Measurements from ENCODE around the gene PDE1A. TPM values are rescaled to one million over a fixed set of nuclear protein-coding genes. Genes with fewer than 3 reads are reported as not detected.

The PDE1A gene
- total RNA-seq, 1 donor: 42.0 TPM

DNA sequence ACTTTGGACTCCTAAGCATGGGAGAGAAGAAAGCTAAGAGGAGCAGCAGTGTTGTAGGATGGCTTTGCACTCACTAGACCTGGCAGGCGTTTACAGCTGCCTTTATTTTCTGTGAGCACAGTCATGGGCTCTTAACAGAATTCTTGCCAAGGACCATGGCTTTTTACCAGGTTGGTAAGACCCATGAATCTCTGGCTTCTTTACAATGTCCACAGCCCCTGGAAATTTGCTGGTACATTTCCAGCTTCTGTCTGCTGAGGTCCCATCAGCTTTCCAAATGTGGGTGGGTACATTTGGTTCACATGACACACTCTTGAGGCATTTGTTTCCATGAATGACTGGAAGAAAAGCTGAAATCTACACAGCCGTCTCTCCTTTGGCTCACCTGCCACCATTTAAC, 278.5 kb downstream of the PDE1A start:
- H3K4me2 ChIP-seq (ENCODE audit: insufficient read depth, low read length): no peak overlapping the region
- TF ChIP-seq, protein P1, sequence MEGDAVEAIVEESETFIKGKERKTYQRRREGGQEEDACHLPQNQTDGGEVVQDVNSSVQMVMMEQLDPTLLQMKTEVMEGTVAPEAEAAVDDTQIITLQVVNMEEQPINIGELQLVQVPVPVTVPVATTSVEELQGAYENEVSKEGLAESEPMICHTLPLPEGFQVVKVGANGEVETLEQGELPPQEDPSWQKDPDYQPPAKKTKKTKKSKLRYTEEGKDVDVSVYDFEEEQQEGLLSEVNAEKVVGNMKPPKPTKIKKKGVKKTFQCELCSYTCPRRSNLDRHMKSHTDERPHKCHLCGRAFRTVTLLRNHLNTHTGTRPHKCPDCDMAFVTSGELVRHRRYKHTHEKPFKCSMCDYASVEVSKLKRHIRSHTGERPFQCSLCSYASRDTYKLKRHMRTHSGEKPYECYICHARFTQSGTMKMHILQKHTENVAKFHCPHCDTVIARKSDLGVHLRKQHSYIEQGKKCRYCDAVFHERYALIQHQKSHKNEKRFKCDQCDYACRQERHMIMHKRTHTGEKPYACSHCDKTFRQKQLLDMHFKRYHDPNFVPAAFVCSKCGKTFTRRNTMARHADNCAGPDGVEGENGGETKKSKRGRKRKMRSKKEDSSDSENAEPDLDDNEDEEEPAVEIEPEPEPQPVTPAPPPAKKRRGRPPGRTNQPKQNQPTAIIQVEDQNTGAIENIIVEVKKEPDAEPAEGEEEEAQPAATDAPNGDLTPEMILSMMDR (IDR thresholded peaks at IDR 0.05; ENCODE audit: extremely low read depth, low read depth, low read length): no peak
- H4K20me1 ChIP-seq (ENCODE audit: insufficient read depth, low read length): no peaks in the 10 kb centered on the region
- no peak overlapping the region for H3K4me3 ChIP-seq (ENCODE audit: insufficient read depth, low read length)
- no peak overlapping the region for H3K27ac ChIP-seq (ENCODE audit: low read depth, low read length)
- no peaks in the 10 kb centered on the region for H3K9me3 ChIP-seq (ENCODE audit: low read depth, low read length)
- no peaks in the 10 kb centered on the region for H3K4me1 ChIP-seq (ENCODE audit: insufficient read depth, low read length)
- H3K36me3 ChIP-seq (ENCODE audit: insufficient read depth, low read length): no peaks in the 10 kb centered on the region
- no peaks in the 10 kb centered on the region for H3K79me2 ChIP-seq (ENCODE audit: insufficient read depth, low read length)
- DNase-seq (ENCODE audit: insufficient read length, low spot score, missing footprints): no peak
- no peak overlapping the region for H2AFZ ChIP-seq (ENCODE audit: low read length)
- H3K27me3 ChIP-seq (ENCODE audit: insufficient read depth, low read length): no peaks in the 10 kb centered on the region

- H2AFZ ChIP-seq (ENCODE audit: low read length): peak overlapping the region; percentile 27
Measured at GRCh38 chr2:182144776-182145165, 282.1 kb downstream of the PDE1A start.

GRCh38 chr2:182144041-182144775, 282.6 kb downstream of the PDE1A start:
- no peaks in the 10 kb centered on the region for H3K79me2 ChIP-seq (ENCODE audit: insufficient read depth, low read length)
- no peaks in the 10 kb centered on the region for H3K36me3 ChIP-seq (ENCODE audit: insufficient read depth, low read length)
- no peak for DNase-seq (ENCODE audit: insufficient read length, low spot score, missing footprints)
- no peaks in the 10 kb centered on the region for H3K9me3 ChIP-seq (ENCODE audit: low read depth, low read length)
- H2AFZ ChIP-seq (ENCODE audit: low read length): no peak overlapping the region
- H3K27me3 ChIP-seq (ENCODE audit: insufficient read depth, low read length): no peaks in the 10 kb centered on the region
- H3K4me2 ChIP-seq (ENCODE audit: insufficient read depth, low read length): no peak overlapping the region
- no peak overlapping the region for H3K27ac ChIP-seq (ENCODE audit: low read depth, low read length)
- H4K20me1 ChIP-seq (ENCODE audit: insufficient read depth, low read length): no peaks in the 10 kb centered on the region
- TF ChIP-seq, protein P1 (IDR thresholded peaks at IDR 0.05; ENCODE audit: extremely low read depth, low read depth, low read length): no peak
- no peak overlapping the region for H3K4me3 ChIP-seq (ENCODE audit: insufficient read depth, low read length)
- H3K4me1 ChIP-seq (ENCODE audit: insufficient read depth, low read length): no peaks in the 10 kb centered on the region

More at GRCh38 chr2:182144776-182145165, 282.1 kb downstream of the PDE1A start:
- no peaks in the 10 kb centered on the region for H3K27me3 ChIP-seq (ENCODE audit: insufficient read depth, low read length)
- no peaks in the 10 kb centered on the region for H3K4me1 ChIP-seq (ENCODE audit: insufficient read depth, low read length)
- no peaks in the 10 kb centered on the region for H3K9me3 ChIP-seq (ENCODE audit: low read depth, low read length)
- H4K20me1 ChIP-seq (ENCODE audit: insufficient read depth, low read length): no peaks in the 10 kb centered on the region
- no peak overlapping the region for H3K27ac ChIP-seq (ENCODE audit: low read depth, low read length)
- peak; percentile 84 for DNase-seq (ENCODE audit: insufficient read length, low spot score, missing footprints)
- no peak overlapping the region for H3K4me2 ChIP-seq (ENCODE audit: insufficient read depth, low read length)
- no peaks in the 10 kb centered on the region for H3K36me3 ChIP-seq (ENCODE audit: insufficient read depth, low read length)
- H3K4me3 ChIP-seq (ENCODE audit: insufficient read depth, low read length): no peak overlapping the region
- TF ChIP-seq, protein P1 (IDR thresholded peaks at IDR 0.05; ENCODE audit: extremely low read depth, low read depth, low read length): no peak
- H3K79me2 ChIP-seq (ENCODE audit: insufficient read depth, low read length): no peaks in the 10 kb centered on the region

GRCh38 chr2:182142062-182142461, 284.8 kb downstream of the PDE1A start:
- Histone ChIP-seq H3K36me3 (ENCODE audit: insufficient read depth, low read length) (no peaks in the 10 kb centered on the region), H3K79me2 (ENCODE audit: insufficient read depth, low read length) (no peaks in the 10 kb centered on the region), H3K4me3 (ENCODE audit: insufficient read depth, low read length) (no peak overlapping the region), H3K4me1 (ENCODE audit: insufficient read depth, low read length) (no peaks in the 10 kb centered on the region), H3K9me3 (ENCODE audit: low read depth, low read length) (no peaks in the 10 kb centered on the region), H3K4me2 (ENCODE audit: insufficient read depth, low read length) (no peak overlapping the region), H3K27ac (ENCODE audit: low read depth, low read length) (no peak overlapping the region), H4K20me1 (ENCODE audit: insufficient read depth, low read length) (no peaks in the 10 kb centered on the region), H2AFZ (ENCODE audit: low read length) (no peak overlapping the region), H3K27me3 (ENCODE audit: insufficient read depth, low read length) (no peaks in the 10 kb centered on the region)
- DNase-seq (ENCODE audit: insufficient read length, low spot score, missing footprints): no peak
- TF ChIP-seq, protein P1 (IDR thresholded peaks at IDR 0.05; ENCODE audit: extremely low read depth, low read depth, low read length): no peak

Data from osteoblast (primary cell).